Medulla oblongata (tissue), 1 donor: Measurements from ENCODE around the gene SEH1L.
"Not testable (repeated sequence)": the region's sequence is repeated elsewhere in the genome, so short reads cannot be mapped to it uniquely, and the experiment has no call there.

Source experiments
- DNase-seq: peaks from one replicate; pipeline ENCODE4 v3.0.0-alpha.2; 2015; ENCODE audit errors: extremely low spot score

SEH1L gene

DNA sequence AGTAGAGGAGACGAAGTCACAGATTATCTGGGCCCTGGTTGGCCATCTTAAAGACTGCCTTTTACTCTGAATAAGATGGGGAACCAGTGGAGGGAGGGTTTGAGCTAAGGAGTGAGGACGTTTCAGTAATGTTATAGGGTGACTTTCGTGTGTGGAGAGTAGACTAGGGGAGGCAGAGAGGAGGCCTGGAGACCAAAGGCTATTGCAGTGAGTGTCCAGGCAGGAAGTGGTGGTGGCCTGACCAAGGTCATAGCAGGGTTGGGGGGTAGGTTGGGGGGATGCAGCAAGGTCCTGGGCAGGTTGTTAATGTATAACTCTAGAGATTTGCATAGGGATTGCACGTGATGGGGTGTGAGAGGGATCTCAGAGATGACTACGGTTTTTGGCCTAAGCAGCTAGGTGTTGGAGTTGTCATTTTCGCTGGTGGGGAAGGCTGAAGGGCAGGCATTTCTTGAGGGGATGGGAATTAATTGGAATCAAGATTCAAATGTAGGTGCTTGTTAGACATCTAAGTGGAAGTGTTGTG lies 48.2 kb downstream of the SEH1L start:
- DNase-seq, result no peak

DNA sequence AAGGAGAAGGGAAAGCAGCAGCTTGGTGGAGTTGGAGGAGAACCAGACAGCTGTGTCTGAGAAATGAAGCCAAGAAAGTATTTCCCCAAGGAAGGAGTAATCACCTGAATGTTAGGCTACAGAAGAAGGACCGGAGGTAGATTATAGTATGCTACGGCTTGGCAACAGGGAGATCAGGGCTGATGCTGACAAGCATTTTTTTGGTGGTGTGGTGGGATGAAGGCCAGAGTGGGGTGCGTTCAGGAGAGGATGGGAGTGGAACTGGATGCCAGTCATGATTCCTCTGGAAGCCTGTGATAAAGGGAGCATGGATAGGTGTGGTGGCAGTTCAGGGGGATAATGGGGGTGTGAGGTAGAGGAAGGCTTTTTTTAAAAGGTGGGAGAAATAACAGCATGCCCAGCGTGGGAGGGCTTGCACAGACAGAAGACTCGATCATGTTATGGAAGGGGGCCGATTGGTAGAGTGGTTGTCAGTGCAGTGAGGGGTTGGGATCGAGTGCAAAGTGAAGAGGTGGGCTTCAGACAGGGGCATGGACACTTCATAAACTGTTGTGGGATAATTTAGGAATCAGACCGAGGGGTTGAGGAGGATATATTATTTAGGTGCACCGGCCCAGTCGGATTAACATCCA lies 49.0 kb downstream of the SEH1L start:
- no peak for DNase-seq

DNA sequence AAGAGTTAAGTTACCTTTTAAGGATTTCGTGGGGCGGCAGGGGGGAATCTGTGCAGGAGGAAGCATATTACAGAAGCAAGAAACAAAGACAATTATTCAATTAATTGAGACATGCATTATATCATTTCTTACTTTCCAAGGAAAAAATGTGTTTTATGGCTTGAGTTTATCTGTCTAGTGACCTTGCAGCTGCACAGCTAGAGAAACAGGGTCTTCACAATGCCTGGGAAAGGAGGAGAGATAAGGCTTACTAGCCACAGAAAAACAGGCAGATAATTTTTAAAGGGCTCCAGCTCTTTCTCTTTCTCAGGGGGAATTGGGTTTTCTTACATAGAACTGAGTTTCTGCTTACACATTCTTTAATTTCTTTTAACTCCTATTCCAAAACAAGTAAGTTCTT lies 49.5 kb downstream of the SEH1L start:
- not testable (repeated sequence) for DNase-seq

DNA sequence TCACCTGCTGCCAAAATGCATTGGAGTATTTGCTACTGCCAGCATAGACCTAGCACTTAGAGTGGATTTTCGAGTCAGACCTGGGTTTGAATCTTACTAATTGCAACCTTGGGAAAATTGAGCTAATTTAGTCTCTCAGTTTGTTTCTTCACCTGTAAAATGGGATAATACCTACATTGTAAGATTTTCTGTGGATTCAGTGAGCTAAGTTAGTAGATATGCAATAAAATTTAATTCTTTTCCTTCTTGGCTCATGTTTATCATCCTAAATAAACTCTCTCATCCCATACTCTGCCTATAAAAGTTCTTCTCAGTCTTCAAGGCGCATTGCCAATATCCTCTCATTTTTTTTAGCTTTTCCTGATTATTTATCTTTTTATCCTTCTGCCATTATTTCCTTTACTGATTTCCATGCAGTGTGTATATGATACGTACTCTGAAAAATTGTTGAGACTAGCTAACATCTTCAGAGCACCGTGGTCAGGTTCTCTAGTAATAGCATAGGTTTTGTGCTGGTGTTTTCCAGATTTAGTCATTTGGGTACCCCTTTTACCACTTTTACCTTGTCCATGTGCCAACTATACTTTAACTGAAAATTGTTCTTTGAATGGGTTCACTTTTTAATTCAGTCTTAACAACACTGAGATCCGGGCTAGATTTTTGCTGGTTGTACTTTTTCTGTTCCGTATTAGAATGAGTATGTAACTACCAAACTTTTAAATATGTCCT lies 50.7 kb downstream of the SEH1L start:
- no peak for DNase-seq

DNA sequence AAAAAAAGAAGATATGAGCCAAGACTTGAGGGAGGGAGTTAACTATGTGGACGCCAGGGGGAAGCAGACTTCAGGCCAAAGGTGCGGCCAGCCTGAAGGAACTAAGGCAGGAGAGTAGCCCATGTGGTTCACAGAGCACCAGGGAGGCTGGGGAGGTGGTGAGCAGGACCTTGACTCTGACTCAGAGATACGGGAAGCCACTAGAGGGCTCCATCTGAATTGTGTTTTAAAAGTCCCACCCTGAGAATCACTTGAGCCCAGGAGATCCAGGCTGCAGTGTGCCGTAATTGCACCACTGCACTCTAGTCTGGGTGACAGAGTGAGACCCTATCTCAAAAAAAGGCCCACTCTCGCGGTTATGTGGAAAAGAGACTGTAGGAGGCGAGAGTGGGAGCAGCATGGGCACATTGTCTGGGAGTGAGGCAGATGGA lies 55.7 kb downstream of the SEH1L start:
- DNase-seq, result no peak

DNA sequence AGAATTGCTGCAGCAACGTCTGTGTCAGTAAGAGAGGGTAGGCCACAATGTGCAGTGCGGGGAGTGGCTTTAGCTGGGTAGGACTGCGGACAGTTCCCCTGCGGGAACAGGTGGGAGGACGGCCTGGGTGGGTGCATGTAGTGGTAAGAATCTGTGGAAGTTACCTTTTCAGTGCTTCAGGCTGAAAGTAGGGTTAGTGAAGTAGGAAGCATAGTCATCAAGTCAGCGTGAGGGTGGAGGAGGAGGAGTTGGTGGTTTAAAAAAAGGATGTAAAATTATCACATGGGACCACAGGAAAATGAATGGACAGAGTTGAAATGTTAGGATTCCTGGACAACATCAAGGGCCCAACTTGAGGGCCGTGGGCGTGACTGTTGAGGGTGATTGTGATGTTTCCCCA lies 56.6 kb downstream of the SEH1L start:
- no peak for DNase-seq

DNA sequence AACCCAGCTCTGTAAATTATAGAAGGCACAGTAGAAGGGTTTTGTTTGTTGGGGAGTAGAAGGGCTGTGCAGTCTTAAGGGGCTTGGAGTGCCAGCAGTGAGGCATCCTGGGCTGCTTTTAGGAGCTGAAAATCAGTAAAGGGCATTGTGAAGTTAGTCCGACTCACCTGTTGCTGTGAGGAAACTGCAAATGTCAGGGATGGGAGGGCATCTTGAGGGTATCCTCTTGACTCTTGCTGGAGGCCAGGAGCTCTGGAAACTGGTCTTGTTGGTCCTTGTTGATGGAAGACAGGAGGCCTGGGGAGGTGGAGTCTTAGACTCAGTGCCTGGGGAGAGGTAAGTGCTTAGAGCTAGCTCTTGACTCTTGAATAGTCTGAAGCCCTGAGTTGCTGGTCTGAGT lies 57.5 kb downstream of the SEH1L start:
- DNase-seq, result no peak

DNA sequence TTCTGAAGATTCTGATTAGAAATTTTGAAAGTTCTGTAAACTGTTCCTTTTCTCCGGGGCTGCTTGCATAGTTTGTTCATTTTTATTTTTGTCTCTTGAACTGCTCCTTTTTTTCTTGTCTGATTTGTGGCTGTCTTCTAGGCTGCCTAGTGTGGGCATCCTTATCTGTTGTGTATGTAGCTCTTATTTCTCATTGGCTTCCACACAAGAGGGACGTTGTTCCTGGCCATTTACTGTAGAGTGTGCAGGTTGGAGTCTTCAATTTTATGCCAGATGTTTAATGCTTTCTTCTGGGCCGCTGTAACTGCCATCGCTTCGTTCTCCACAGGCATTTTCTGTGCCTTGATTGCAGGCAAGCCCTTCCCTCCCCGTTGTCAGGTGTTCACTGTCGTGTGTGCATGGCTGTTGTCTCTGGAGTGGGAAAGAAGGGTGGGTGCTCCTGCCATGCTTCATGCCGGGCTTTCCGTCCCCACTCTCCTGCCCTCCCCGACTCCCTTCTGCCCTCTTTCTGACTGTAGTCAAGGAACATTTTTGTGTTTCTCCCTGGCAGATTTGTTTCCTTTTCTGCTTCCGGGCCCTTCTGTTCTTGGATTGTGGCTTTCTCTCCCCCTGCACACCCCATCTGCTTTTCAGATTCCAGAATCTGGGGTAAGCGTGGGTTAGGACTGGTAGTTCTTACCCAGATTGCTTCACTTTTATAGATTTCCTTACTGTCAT lies 58.9 kb downstream of the SEH1L start:
- DNase-seq, result no peak

DNA sequence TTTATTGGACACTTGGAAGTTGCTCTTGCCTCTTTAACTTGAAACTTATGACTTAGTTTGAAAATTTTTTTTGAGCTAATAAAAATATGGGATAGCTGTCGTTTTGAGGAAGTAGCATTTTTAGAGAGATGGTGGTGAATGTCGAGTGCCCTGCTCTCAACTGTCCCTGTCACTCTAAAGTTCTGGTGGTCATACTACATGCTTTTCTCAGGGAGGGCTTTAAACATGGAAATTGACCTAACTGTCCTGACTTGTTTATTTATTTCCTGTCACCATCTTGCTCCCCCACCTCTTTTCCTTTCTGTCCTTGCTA lies 59.4 kb downstream of the SEH1L start:
- DNase-seq, result no peak

DNA sequence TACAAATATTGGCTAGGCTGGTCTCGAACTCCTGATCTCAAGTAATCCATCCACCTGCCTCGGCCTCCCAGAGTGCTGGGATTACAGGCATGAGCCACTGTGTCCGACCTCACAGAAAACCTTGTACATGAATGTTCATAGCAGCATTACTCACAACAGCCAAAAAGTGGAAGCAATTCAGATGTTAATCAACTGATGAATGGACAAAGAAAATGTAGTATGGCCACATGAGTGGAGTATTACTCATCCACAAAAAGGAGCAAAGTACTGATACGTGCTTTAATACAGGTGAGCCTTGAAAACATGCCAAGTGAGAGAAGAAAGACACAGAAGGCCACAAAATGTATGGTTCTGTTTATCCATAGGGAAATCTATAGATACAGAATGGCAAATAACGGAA lies 63.9 kb downstream of the SEH1L start:
- no peak for DNase-seq

DNA sequence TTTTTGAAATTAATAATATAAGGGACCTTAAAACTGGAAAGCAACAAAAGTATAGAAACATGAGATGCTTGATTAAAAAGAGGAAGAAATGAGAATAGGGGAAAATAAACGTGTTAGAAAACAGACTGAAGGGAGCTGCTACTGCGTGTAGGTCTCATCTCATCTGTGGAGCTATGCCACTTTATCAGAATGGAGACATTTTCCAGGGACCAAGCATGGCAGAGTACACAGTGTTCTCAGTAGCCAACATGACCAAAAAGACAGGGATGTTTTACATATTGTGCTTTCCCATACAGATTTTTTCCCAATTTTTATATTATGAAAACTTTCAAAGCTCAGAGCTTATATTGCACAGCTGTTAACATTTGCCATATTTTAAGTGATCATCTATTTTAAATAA lies 66.4 kb downstream of the SEH1L start:
- no peak for DNase-seq

DNA sequence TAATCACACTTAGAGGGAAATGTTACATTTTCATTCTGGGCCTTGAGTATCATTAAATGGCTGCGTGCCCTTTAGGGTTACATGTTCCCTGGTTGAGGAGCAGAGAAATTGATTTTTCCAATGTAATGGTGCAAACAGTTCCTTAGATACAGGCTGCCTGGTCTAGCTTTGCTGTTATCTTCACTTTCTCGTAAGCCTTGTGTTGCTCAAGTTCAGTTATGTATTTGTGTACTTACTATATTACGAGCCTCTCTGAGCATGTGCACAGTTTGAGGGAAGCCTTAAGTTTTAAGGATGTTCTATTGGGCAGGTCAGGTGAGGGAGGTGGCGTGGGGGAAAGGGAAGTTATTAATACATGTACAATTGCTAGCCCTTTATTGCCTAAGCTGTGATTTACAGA lies 67.0 kb downstream of the SEH1L start:
- DNase-seq, result no peak

DNA sequence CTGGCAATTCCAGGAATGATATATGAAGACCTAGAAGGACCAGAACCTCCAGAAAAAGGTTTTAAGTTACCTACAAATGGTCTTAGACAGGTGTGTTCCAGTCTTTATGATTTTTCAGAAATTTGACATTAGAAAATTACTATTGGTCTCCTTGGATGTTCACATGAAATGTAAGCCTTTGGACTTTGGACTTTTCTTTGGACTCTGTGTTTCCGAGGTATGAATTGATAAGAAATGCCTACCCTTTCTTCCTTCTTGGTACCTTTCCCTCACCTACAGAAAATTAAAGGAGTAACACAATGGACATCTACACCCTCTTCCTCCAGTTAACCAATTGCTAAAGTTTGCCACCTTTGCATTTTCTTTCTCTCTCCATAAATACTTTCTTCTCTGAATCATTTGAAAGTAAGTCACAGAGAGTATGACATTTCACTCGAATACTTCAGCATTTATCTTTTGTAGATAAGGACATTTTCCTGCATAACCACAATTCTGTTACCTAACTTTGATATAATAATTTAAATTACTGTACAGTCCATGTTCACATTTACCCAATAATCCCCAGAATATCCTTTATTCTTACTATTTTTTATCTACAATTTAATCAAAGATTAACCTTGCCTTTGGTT lies 69.5 kb downstream of the SEH1L start:
- DNase-seq, result no peak

DNA sequence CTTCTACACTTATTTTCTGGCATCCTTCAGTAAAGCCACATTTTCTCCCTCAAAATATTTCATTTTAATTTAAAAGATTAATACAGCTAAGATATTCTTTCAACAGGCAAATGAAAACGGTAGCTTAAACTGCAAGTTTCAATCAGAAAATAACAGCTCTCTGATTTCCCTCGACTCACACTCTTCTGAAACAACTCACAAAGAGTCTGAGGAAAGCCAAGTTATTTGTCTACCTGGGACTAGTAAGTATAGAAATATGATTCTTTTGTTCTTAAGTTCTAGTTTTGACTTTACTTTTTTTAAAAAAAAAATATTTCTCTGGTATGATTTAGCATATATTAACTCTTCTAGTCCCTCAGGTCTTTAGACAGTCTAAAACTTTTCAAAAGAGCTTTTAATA lies 70.6 kb downstream of the SEH1L start:
- DNase-seq, result no peak

DNA sequence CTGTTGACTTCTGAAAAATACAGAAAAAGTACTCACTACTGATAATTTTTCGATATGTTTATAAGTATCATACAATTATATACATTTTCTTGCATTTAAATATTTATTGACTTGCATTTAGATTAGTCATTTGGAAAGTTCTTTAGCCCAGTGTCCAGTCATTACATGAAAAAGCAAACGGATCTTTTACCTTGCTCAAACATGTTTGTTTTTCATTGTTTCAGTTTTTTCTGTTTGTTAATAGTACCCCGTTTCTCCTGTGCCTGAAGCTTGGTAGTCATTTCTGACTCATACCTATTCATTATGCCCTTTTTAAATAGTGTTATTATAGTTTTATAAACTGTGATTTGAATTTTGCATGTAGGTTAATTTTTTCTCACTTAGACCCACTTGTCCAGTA lies 71.5 kb downstream of the SEH1L start:
- no peak for DNase-seq

DNA sequence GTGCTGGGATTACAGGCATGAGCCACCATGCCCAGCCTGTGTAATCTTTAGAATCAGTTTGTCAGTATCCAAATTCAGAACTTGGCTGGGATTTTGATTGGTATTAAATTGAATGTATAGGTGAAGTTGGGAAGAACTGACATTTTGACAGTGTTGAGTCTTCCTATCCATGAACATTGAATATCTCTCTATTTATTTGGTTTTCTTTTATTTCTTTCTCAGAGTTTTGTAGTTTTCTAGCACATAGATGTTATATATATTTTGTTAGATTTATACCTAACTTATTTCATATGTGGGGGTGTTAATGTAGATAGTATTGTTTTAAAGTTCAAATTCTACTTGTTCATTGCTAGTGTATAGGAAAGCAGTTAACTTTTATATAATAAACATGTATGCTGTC lies 74.8 kb downstream of the SEH1L start:
- DNase-seq, result no peak

DNA sequence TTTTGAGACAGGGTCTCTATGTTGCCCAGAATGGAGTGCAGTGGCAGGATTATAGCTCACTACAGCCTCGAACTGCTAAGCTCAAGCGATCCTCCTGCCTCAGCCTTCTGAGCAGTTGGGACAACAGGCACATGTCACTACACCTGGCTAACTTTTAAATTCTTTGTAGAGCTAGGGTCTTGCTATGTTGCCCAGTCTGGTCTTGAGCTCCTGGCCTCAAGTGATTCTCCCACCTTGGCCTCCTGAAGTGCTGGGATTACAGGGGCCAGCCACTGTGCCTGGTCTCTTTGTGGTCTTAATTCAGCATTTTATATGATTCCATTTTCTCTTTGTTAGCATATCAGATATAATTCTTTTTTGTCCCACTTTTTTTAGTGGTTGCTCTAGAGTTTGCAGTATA lies 77.4 kb downstream of the SEH1L start:
- DNase-seq, result no peak

DNA sequence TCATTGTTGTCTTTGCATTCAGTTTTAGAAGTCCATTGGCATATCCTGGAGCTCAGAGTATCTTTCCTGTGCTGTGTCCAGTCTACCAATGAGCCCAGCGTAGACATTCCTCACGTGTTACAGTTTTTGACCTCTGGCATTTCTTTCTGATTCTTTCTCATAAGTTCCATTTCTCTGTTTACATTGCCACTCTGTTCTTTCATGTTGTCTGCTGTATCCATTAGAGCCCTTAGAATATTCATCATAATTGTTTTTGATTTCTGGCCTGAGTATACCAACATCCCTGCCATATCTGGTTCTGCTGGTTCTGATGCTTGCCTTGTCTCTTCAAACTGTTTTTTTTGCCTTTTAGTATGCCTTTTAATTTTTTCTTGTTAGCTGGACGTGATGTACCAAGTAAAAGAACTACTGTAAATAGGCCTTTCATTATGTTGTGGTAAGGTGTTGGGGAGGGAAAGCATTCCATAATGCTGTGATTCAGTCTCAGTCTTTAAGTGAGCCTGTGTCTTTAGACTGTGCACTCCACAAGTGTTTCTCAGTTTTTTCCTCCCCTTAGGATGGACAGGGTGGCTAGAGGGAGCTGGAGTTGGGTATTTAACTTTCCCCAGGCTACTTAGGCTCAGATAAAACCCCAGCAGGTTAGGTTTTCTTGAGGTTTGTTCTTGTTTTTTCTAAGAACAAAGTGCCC lies 78.9 kb downstream of the SEH1L start:
- no peak for DNase-seq

DNA sequence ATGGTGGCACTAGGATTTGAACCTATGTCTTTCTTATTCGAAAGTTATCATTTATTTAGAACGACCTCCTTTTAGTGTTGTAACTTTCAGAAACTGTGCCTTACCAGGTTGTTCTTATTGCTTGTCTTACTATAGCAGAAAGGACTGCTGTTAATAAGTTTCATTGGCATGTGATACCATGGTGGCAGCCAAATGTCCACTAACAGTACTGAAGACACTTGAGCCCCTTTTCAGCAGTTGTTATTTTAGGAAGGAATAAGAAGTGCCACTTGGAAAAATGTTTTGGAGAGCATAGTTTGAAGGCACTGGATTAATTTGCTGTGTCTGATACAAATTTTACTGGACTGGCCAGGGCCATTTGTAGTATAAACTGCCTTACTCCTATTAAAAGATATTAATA lies 81.1 kb downstream of the SEH1L start:
- DNase-seq, result no peak

DNA sequence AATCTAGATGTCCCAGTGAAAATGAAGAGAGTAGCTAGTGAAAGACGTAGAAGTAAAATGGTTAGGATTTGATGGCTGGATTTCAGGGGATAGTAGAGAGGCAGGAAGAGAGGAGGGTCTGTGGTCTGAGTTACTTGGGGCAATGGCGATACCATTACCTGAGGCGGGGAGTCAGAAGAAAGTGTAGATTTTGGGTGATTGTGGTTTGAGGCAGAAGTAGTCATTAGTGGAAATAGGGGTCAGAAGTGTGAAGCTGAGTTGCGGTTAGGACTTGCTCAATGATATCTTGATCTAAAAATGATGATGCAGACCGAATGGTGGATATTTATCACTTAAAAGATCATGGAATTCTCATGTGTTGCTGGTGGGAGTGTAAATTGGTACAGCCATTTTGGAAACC lies 84.4 kb downstream of the SEH1L start:
- DNase-seq, result no peak

DNA sequence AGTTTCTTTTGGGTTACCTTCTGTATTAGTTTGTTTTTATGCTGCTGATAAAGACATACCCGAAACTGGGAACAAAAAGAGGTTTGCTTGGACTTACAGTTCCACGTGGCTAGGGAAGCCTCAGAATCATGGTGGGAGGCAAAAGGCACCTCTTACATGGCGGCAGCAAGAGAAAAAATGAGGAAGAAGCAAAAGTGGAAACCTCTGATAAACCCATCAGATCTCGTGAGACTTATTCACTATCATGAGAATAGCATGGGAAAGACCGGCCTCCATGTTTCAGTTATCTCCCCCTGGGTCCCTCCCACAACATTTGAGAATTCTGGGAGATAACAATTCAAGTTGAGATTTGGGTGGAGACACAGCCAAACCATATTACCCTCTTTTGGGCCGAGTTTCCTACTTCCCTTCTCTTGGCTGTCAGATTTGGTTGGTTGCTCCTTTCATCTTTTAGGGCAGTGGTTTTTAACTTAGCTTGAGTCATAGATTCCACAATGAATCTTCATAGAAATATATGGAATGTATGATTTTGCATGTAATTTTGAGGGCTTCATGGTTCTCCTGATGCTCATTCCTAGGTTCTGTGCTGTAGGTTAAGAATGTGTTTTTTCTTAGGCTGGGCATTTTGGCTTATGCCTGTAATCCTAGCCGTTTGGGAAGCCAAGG lies 87.6 kb downstream of the SEH1L start:
- no peak for DNase-seq
